CD14-positive monocyte (primary cell): ENCODE measurements around the gene ABHD11. TPM values are rescaled to one million over a fixed set of nuclear protein-coding genes. Genes with fewer than 3 reads are reported as not detected.

Experiments used
- DNase-seq, 3 donors: peaks; one replicate each; pipeline ENCODE4 v3.0.0-alpha.2; 2011 to 2022
- H2AFZ ChIP-seq: 2 replicates; pipeline ENCODE4 v1.6.0; 2012; ENCODE audit warnings: mild to moderate bottlenecking, low read depth, low read length, inconsistent platforms; ENCODE audit not compliant: insufficient read depth, poor library complexity, severe bottlenecking
- H3K27ac ChIP-seq, 2 donors: 1 replicate in 1 of 2; 2 replicates in 1 of 2; pipeline ENCODE4 v1.5.1; 2012 to 2013; ENCODE audit warnings: low read length in 2 of 2, control low read depth in 1 of 2, inconsistent platforms in 1 of 2, low read depth in 1 of 2, mild to moderate bottlenecking in 1 of 2
- H3K27me3 ChIP-seq, 2 donors: one replicate each; pipeline versions ENCODE4 v1.6.0 to v1.6.1; 2011 to 2013; ENCODE audit warnings: low read length in 2 of 2; ENCODE audit not compliant: control insufficient read depth in 2 of 2, insufficient read depth in 2 of 2
- H3K36me3 ChIP-seq, 2 donors: replicated peaks in 1 of 2; 1 replicate in 1 of 2; 2 replicates in 1 of 2; pipeline versions ENCODE4 v1.5.1 to v1.6.1; 2012 to 2013; ENCODE audit warnings: low read length in 2 of 2, control low read depth in 1 of 2, inconsistent platforms in 1 of 2, mild to moderate bottlenecking in 1 of 2; ENCODE audit not compliant: insufficient read depth in 2 of 2, control insufficient read depth in 1 of 2
- H3K4me1 ChIP-seq, 2 donors: 1 replicate in 1 of 2; 2 replicates in 1 of 2; pipeline versions ENCODE4 v1.5.1 to v1.6.1; 2012 to 2013; ENCODE audit warnings: low read length in 2 of 2, control low read depth in 1 of 2, inconsistent platforms in 1 of 2, mild to moderate bottlenecking in 1 of 2, moderate library complexity in 1 of 2; ENCODE audit not compliant: insufficient read depth in 2 of 2, control insufficient read depth in 1 of 2
- H3K4me2 ChIP-seq: replicated peaks from 2 replicates; pipeline ENCODE3; 2012; ENCODE audit warnings: low read length, moderate library complexity, mild to moderate bottlenecking; ENCODE audit not compliant: poor library complexity, severe bottlenecking; ENCODE audit errors: extremely low read depth
- H3K4me3 ChIP-seq, 3 experiments: fragments of 200-600 bp in 1 of 3; sonication (generic) in 1 of 3; replicated peaks in 1 of 3; 1 replicate in 2 of 3; 2 replicates in 1 of 3; pipeline ENCODE4 v1.5.1; 2011 to 2013; ENCODE audit warnings: low read length in 3 of 3, mild to moderate bottlenecking in 3 of 3, control low read depth in 2 of 3, low read depth in 2 of 3, inconsistent platforms in 1 of 3, moderate library complexity in 1 of 3
- H3K79me2 ChIP-seq: 2 replicates; pipeline ENCODE4 v1.6.0; 2012; ENCODE audit warnings: mild to moderate bottlenecking, control low read depth, inconsistent platforms, low read length, moderate library complexity; ENCODE audit not compliant: insufficient read depth
- H3K9ac ChIP-seq: 2 replicates; pipeline ENCODE4 v1.6.0; 2017; ENCODE audit warnings: low read length, mild to moderate bottlenecking; ENCODE audit not compliant: insufficient read depth, poor library complexity, severe bottlenecking
- H3K9me3 ChIP-seq, 2 donors: replicated peaks in 1 of 2; 1 replicate in 1 of 2; 2 replicates in 1 of 2; pipeline versions ENCODE4 v1.5.1 to v1.6.1; 2012 to 2013; ENCODE audit warnings: low read length in 2 of 2, control low read depth in 1 of 2; ENCODE audit not compliant: control insufficient read depth in 1 of 2, insufficient read depth in 1 of 2
- H4K20me1 ChIP-seq: 2 replicates; pipeline ENCODE4 v1.6.0; 2012; ENCODE audit warnings: mild to moderate bottlenecking, low read length, control low read depth, moderate library complexity; ENCODE audit not compliant: insufficient read depth
- H3K27ac Mint-ChIP-seq, 7 donors: one replicate each; pipeline ENCODE4 v1.8.0; 2020; ENCODE audit warnings: mild to moderate bottlenecking in 7 of 7, mixed read lengths in 7 of 7, moderate library complexity in 6 of 7, inconsistent platforms in 2 of 7
- H3K27me3 Mint-ChIP-seq, 3 donors: one replicate each; pipeline ENCODE4 v1.8.0; 2021 to 2022; ENCODE audit warnings: low read depth in 3 of 3, mild to moderate bottlenecking in 3 of 3, mixed read lengths in 3 of 3, moderate library complexity in 3 of 3, inconsistent platforms in 1 of 3
- H3K36me3 Mint-ChIP-seq, 2 donors: one replicate each; pipeline ENCODE4 v1.8.0; 2020; ENCODE audit warnings: mixed read lengths in 2 of 2, inconsistent platforms in 1 of 2, mild to moderate bottlenecking in 1 of 2
- H3K4me1 Mint-ChIP-seq: one replicate; pipeline ENCODE4 v1.8.0; 2020; ENCODE audit warnings: mild to moderate bottlenecking, mixed read lengths
- H3K4me3 Mint-ChIP-seq, 2 donors: one replicate each; pipeline ENCODE4 v1.8.0; 2020; ENCODE audit warnings: mild to moderate bottlenecking in 2 of 2, mixed read lengths in 2 of 2, moderate library complexity in 1 of 2
- H3K9me3 Mint-ChIP-seq, 7 donors: one replicate each; pipeline ENCODE4 v1.8.0; 2020 to 2022; ENCODE audit warnings: mixed read lengths in 7 of 7, mild to moderate bottlenecking in 6 of 7, moderate library complexity in 6 of 7, inconsistent platforms in 2 of 7
- WGBS: methylation state at CpG from one replicate; pipeline ENCODE4 v1.1.5; 2013; ENCODE audit warnings: missing lambda C conversion rate; ENCODE audit not compliant: insufficient coverage; 5-methylcytosine and 5-hydroxymethylcytosine counted together
- intact Hi-C, 2 donors: fragments of 100-400 bp; cut with micrococcal nuclease; formaldehyde crosslinking; loops; one replicate each; pipeline versions ENCODE4 v1.15.0 to v1.15.1; 2023
- polyA plus RNA-seq, 3 donors: library from polyadenylated mRNA; depleted of rRNA in 1 of 3; unstranded in 2 of 3; stranded (reverse) in 1 of 3; fragments of 300-500 nt in 2 of 3; fragments of >200 nt in 1 of 3; fragmentation: Illumina TruSeq in 2 of 3; gene quantifications; 1 replicate in 2 of 3; 2 replicates in 1 of 3; pipeline ENCODE4 v1.2.3, GENCODE V29; 2012 to 2021
- TF ChIP-seq, protein P1 (sequence below): fragments of 200-600 bp; IDR thresholded peaks from one replicate; pipeline ENCODE4 v1.8.0; 2022; ENCODE audit warnings: antibody characterized with exemption, mild to moderate bottlenecking

ABHD11 gene
- polyA plus RNA-seq, 3 donors: 20.3 to 23.5 (median 22.1) TPM

- DNase-seq: peak in 1 of 3 donors; percentile 29
- Histone ChIP-seq H3K79me2 (no peaks in the 10 kb centered on the region), H3K27ac (no peak overlapping the region), H3K27me3 (peaks cover 6 to 87% of the 10 kb centered on the region in 2 donors), H3K4me2 (no peak overlapping the region), H2AFZ (no peak overlapping the region), H3K36me3 (no peaks in the 10 kb centered on the region), H3K9ac (no peak overlapping the region), H3K4me3 (no peak overlapping the region), H3K4me1 (peaks cover 6 to 9% of the 10 kb centered on the region in 2 donors), H3K9me3 (peaks cover 0 to 3% of the 10 kb centered on the region in 2 donors), H4K20me1 (no peaks in the 10 kb centered on the region)
- Mint-ChIP-seq H3K4me3 (peak overlapping the region in 1 of 2 donors; percentile 59), H3K9me3 (peaks cover 0 to 26% (median 2%) of the 10 kb centered on the region in 7 donors), H3K4me1 (peaks cover 20% of the 10 kb centered on the region), H3K27ac (peak overlapping the region in 2 of 7 donors; percentile 3 to 43), H3K36me3 (peaks cover 3 to 4% of the 10 kb centered on the region in 2 donors), H3K27me3 (peaks cover 77 to 95% (median 94%) of the 10 kb centered on the region in 3 donors)
- intact Hi-C loops: no loop called here
- WGBS: 29% methylated on average over 9 of the region's 15 CpGs
- TF ChIP-seq, protein P1, sequence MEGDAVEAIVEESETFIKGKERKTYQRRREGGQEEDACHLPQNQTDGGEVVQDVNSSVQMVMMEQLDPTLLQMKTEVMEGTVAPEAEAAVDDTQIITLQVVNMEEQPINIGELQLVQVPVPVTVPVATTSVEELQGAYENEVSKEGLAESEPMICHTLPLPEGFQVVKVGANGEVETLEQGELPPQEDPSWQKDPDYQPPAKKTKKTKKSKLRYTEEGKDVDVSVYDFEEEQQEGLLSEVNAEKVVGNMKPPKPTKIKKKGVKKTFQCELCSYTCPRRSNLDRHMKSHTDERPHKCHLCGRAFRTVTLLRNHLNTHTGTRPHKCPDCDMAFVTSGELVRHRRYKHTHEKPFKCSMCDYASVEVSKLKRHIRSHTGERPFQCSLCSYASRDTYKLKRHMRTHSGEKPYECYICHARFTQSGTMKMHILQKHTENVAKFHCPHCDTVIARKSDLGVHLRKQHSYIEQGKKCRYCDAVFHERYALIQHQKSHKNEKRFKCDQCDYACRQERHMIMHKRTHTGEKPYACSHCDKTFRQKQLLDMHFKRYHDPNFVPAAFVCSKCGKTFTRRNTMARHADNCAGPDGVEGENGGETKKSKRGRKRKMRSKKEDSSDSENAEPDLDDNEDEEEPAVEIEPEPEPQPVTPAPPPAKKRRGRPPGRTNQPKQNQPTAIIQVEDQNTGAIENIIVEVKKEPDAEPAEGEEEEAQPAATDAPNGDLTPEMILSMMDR: no peak
Measured at GRCh38 chr7:73707045-73707631, 31.5 kb downstream of the ABHD11 start.

DNA sequence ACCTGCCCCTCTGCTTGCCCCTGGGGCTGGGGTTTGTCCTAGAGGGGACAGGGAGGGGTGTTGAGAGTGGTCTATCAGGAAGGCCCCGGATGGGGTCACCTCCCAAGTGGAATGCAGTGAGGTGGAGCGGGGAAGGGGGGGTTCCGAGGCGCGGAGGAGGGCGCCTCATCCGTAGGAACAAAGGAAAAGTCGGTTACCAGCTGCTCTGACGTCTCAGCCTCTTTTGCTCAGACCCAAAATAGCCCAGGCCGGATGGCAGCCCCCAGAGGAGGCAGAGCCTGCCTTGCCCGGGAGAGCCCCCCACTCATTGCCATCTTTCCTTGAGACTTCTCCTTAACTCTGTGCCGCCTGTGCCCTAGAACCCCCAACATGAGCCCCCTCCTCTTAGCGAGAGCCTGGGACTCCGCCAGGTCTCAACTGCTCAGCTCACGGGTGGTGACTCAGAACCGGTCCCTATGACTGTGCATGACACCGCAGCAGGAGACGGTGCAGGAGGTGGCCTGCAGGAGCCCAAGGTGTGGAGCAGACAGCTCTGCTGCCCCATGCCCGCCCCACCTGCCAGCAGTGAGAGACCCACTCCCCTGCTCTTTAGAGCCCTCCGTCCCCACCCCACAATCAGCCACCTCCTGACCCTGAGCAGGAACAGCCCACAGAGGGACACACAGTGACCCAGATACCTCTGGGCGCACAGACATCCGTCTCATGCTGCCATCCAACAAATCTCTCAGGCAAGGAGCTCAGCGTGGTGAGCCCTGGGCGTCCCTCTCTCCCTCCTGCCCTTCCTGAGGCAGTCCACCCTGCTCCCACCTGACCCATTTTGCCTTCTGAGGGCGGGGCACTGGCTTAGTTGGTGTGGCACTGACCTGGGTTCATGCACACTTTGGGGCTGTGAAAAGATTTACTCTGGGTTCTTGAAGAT is 32.2 kb downstream of the ABHD11 start:
- Mint-ChIP-seq H3K36me3 (peaks cover 3 to 5% of the 10 kb centered on the region in 2 donors), H3K9me3 (peaks cover 0 to 26% (median 5%) of the 10 kb centered on the region in 7 donors), H3K4me3 (peak overlapping the region in 1 of 2 donors; percentile 72), H3K4me1 (peaks cover 27% of the 10 kb centered on the region), H3K27me3 (peaks cover 77 to 94% (median 94%) of the 10 kb centered on the region in 3 donors), H3K27ac (peak overlapping the region in 4 of 7 donors; percentile 33 to 48 (median 40))
- 51% methylated on average over 13 of the region's 25 CpGs for WGBS
- TF ChIP-seq, protein P1: no peak
- DNase-seq: peak in 1 of 3 donors; percentile 52
- intact Hi-C loops: no loop called here
- Histone ChIP-seq H2AFZ (no peak overlapping the region), H3K27me3 (peaks cover 6 to 86% of the 10 kb centered on the region in 2 donors), H3K4me2 (no peak overlapping the region), H3K9me3 (peaks cover 0 to 3% of the 10 kb centered on the region in 2 donors), H3K27ac (no peak overlapping the region), H3K4me1 (peaks cover 6 to 9% of the 10 kb centered on the region in 2 donors), H3K36me3 (no peaks in the 10 kb centered on the region), H3K9ac (no peak overlapping the region), H3K4me3 (no peak overlapping the region), H3K79me2 (no peaks in the 10 kb centered on the region), H4K20me1 (no peaks in the 10 kb centered on the region)
